GM18526 (cell line): ENCODE data around the gene PIK3C2G.

Source experiments
- POLR2A ChIP-seq: IDR thresholded peaks from 3 replicates; pipeline ENCODE4 v1.6.1; 2011; ENCODE audit not compliant: insufficient read length; ENCODE audit errors: extremely low read depth

Gene PIK3C2G

DNA sequence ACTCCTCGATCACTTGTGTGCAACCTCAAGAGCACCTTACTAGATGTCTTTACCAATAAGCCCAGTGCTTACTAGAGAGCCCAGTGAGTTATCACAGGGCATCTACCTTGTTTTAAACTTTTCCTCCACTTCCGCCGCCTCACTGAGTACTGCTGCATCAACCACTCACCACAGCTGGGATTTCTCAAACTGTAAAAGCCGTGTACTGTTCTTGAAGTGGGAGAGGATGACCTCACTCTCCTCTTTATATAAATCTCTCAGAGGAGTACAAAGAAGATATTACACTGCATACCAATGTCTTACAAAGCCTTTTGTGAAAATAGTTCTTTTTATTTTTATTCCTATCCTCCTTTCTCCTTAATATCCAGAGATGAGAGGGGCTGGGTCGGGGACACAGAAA lies 382.4 kb downstream of the PIK3C2G start:
- no peak for TF ChIP-seq POLR2A

DNA sequence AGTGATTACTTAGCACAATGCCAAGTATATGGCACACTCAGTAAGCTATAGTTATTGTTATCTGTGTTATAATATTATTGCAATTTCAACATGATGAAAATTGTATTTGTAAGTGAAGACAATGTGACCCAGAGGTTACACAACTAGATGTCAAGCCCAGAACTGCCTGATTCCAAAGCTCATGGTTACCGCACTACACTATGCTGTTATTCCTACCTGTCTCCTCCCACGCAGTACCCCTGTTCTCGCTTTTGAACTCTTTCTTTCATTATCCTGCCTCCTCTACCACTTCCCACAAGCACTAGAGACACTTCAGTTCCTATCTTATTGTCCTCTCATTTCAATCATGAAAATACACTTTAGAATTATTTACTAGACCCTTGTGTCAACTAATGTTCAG lies 383.2 kb downstream of the PIK3C2G start:
- TF ChIP-seq POLR2A = no peak

DNA sequence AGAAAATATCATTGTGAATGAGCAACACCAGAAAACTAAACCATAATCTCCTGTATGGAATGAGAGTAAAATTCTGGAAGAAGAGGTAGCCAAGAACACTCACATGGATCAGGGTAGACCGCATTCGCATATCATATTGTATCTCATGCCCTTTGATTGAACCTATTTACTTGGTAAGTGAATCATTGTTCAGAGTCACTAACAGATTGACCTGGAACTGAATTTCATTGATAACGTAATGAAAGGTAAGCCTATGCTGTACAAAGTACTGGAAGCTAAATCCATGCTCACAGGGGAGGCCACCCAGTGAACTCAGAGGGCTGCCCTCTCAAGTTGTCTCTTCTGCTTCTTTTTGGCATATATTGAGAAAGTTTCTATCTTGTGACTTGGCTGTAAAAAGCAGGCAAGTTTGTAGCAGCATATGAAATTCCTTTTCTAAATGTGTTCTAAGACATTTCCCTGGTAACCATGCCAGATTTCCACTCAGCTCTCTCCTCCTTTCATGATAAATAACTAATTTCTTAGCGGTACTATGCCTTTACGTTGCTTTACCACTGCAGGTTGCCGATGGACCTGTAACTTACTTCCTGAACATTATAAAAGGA lies 385.1 kb downstream of the PIK3C2G start:
- no peak for TF ChIP-seq POLR2A

DNA sequence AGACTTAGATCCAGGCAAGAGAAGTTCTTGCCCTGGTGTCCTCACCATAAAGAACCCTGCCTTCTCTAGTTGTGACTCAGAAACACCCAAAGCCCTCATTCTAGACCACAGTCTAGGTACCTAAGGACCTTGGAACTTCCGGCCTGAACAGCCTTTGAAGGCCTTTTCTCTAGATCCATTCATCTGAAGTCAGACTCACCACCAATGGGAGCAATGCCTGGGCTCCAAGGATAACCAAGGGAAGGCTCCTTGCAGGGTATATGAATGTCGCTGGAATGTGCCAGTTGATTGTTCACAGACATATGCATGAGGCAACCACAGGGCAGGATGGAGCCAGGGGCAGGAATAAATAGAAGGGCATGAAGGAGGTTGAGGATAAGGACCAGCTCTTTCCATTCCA lies 390.2 kb downstream of the PIK3C2G start:
- no peak for TF ChIP-seq POLR2A

DNA sequence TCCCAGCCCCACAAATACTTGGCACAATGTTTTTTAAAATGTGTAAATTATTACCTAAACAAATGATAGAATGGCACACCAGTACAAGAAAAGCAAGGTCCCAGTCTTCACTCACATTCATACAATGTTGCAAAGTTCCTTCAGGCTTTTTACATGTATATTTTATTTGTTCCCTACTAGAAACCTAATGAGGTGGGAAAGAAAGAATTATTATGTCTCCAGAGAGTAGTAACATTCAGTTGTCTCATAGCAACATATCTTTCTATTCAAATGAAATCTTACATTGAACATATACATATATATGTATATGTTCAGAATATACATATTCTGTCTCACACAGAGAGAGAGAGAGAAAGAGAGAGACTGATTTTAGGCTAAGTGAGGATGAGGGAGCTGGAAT lies 391.3 kb downstream of the PIK3C2G start:
- TF ChIP-seq POLR2A = no peak

DNA sequence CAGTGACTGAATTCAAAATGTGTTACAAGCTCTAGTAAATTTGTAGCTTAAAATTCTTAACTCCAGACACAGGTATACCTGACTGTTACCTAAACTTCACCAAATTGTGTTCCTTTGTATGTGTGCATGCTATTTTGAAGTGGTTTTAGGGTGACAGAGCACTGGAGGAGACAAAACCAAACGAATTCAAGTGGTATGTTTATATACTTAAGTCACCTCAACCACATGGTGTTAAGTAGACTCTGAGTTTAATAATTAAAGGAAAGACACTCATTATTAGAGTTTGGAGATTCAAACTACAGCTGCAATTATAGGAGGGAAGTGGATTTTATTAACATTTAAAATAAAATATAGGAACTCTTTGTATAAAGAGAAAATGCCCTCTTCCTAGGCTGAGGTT lies 392.1 kb downstream of the PIK3C2G start:
- no peak for TF ChIP-seq POLR2A

DNA sequence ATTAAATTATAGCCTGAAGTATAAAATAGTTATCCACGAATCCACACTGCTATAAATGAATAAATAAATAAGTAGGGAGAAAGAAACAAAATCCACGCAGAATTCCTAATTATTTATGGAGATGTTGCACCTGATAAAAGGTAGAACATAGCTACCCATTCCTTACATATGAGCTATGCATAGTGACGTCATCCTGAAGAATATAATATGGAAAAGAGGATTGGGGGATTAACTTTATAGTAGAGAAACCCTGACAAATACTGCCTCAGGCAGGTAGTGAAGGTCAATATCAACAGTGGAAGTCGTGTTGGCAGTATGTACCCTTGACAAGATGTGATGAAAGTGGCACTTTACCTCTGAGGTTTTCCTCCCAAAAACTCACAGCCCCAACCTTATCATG lies 394.0 kb downstream of the PIK3C2G start:
- no peak for TF ChIP-seq POLR2A

DNA sequence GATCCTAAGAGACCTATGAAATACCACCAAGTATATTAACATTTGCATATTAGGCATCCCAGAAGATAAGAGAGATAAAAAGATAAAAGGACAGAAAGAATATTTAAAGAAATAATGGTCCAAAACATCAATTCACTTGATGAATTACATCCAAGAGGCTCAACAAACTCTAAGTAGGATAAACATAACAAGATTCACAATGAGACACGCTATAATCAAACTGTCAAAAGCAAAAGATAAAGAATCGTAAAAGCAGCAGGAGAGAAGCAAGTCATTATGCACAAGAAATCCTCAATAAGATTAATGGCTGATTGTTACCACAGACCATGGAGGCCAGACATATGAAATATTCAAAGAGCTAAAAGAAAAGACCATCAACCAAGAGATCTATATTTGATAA lies 396.9 kb downstream of the PIK3C2G start:
- TF ChIP-seq POLR2A = no peak

DNA sequence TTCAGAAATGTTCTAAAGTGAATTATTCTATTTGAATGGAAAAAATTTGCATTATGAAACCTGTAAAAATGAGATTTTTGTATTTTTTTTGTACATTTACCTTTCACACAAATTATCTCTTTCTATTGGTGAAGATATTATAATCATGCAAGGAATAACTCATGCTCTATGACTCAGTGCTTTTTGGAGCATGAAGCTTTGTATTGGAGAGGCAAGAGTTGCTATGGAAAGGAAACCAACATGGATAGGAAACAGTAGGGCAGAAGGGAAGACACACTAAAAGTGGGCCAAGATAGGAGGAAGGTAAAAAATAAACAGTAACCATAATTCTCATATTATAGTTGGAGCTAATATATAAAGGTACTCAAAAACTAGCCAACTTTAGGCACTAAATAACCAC lies 397.5 kb downstream of the PIK3C2G start:
- no peak for TF ChIP-seq POLR2A

DNA sequence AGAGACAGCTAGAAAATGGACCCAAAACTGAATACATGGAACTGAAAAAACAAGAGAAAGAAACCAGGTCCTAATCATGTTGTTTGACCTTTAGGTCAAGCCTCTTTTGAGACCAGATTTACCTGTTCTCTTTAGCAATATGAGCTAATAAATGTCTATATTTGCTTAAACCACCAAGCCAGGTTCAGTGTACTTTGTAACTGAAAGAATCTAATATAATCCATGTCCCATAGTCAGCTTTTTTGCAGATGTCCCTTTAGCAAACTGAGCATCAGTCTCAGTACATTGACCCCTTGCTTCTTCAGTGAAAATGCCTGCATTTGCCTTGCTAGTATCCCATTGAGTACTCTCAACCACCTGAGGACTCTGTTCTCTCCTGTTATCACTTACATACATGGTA lies 414.8 kb downstream of the PIK3C2G start:
- no peak for TF ChIP-seq POLR2A

DNA sequence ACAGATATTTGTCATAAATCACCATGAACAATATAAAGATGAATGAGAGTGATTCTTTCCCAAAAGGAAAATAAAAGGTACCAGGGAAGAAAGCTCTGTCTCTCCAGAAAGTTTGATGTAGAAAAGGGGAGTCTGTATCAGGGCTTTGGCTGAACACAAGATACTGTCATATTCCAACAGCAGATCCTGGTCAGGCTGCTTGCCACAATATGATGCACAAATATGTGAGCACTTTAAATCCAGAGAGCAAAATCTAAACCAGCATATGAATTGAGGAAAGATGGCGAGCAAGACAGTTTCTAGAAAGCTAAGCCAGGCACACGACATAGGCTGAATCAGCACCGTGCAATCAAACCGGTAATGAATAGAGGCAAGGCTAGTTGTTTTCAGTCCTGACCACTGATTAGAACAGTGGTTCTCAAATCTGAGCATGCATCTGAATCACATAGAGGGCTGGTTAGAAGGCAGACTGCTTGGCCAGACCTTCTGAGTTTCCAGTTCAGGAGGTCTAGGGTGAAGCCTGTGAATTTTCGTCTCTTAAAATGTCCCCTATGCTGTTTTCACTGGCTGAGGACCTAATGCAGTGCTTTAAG lies 415.8 kb downstream of the PIK3C2G start:
- TF ChIP-seq POLR2A = no peak

DNA sequence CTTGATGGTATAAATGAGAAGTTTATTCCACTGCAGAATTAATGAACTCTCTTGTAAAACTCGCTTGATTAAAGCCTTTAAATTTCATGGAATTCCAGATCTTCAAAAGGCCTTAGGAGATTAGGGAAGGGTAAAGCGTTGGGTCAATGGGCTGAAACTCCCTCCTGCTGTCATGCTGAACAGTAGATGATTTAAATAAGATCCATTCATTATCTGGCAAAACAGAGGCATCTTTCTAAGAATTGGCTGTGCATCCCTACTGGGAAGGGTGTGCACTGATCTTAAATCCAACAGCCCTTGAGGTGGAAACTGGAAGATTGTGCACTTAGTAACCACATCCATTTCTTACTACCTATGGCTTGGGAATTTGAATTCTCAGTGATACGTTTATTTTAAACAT lies 420.5 kb downstream of the PIK3C2G start:
- no peak for TF ChIP-seq POLR2A

DNA sequence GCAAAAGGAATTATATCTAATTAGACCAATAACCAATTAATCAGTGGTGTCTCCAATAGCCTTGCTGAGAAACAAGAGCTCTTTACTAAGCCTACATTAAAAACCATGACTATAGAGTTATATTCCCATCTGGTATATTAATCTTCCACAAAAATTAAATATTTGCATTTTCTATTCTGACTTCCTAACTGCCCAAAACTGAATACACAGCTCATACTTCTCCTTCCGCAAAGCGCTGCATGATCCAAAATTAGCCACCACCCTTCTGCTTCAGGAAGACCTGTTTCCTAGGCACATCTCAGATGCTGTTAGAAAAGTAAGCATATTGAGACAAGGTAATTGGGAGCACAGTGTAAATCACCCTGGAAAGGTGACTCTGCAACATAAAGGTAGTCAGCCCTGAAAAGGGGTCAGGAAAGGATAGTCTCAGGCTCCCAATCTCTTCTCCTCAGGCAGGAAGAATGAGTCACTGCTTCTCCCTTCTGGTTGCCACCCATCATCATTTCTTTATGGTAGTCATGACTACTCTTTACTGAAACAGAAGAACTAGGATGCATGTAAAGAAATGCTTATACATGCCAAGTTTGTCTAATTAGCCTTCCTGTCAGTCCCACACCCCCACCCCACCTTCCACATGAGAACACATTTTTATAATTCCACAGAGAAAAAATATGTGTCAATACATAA lies 422.2 kb downstream of the PIK3C2G start:
- TF ChIP-seq POLR2A = no peak

DNA sequence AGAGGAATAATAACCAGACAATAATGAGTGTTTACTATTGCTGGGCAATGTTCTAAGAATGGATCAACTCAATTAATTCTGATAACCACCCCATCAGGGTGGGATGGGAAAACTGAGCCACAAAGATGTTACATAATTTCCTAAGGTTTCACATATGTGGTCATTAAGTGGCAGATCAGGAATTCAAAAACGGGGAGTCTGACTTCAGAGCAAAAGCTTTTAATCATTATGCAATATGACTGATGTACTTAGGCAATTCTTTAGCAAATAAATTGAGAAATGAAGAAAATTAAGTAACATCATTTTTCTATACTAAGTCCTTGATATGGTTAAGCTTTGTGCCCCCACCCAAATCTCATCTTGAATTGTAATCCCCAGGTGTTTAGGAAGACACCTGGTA lies 423.1 kb downstream of the PIK3C2G start:
- TF ChIP-seq POLR2A = no peak

DNA sequence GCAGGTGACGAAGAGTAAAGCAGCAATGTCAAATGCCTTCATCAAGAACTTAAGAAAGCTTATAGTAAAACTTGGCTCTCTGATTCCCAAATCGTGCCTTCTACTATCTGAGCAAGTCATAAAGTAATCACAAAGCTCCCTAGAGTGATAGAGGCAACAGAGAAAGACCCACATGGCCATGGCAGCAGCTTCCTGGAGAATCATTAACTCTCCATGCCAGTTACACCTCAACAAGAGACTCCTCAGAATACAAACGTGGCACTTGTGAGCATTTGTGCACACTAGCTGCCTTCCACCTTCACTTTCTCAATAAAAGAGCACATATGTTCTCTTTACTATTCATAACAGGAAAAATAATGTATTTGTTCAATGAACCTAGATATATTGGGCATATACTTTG lies 428.5 kb downstream of the PIK3C2G start:
- TF ChIP-seq POLR2A = no peak

DNA sequence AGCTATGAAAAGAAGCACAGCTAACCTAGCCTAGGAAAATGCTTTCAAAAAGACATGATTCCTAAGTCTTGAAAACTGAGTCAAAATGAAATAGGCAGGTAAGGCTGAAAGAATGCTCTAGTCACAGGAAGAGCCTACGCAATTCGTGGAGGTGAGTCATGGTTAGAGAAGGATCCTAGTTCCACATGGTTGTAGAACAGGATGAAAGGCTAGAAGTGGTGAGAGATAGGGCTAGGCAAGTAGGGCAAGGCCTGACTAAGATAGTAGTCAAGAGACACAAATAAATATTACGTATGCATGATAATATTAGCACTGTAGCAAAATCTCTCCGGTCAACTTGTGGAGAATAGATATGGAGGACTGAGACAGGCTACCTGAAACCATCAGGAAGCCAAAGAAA lies 429.3 kb downstream of the PIK3C2G start:
- no peak for TF ChIP-seq POLR2A
